Vagina (tissue), 2 donors: ENCODE measurements around the gene TRIM74.
"Not testable (repeated sequence)": the region's sequence is repeated elsewhere in the genome, so short reads cannot be mapped to it uniquely, and the experiment has no call there.

Experiments used
- POLR2A ChIP-seq, 2 donors: fragments of 450-650 bp; IDR thresholded peaks; one replicate each; pipeline ENCODE4 v1.6.1; 2017; ENCODE audit warnings: antibody characterized with exemption in 2 of 2, mild to moderate bottlenecking in 2 of 2, moderate library complexity in 2 of 2
- POLR2AphosphoS5 ChIP-seq, 2 donors: sonication (generic); formaldehyde crosslinking; IDR thresholded peaks; one replicate each; pipeline ENCODE4 v1.9.0; 2017; ENCODE audit warnings: antibody characterized with exemption in 2 of 2, mild to moderate bottlenecking in 2 of 2, low read depth in 1 of 2; ENCODE audit not compliant: insufficient read depth in 1 of 2
- TF ChIP-seq, protein P1 (sequence below), 3 experiments: fragments of 450-650 bp in 2 of 3; fragments of 200-600 bp in 1 of 3; sonication (generic) in 1 of 3; IDR thresholded peaks; one replicate each; pipeline ENCODE4 v1.5.1; 2017 to 2019; ENCODE audit warnings: antibody characterized with exemption in 3 of 3, mild to moderate bottlenecking in 2 of 3, moderate library complexity in 2 of 3

GRCh38 chr7:72950432-72950831 lies 18.8 kb downstream of the TRIM74 start:
- TF ChIP-seq, protein P1, sequence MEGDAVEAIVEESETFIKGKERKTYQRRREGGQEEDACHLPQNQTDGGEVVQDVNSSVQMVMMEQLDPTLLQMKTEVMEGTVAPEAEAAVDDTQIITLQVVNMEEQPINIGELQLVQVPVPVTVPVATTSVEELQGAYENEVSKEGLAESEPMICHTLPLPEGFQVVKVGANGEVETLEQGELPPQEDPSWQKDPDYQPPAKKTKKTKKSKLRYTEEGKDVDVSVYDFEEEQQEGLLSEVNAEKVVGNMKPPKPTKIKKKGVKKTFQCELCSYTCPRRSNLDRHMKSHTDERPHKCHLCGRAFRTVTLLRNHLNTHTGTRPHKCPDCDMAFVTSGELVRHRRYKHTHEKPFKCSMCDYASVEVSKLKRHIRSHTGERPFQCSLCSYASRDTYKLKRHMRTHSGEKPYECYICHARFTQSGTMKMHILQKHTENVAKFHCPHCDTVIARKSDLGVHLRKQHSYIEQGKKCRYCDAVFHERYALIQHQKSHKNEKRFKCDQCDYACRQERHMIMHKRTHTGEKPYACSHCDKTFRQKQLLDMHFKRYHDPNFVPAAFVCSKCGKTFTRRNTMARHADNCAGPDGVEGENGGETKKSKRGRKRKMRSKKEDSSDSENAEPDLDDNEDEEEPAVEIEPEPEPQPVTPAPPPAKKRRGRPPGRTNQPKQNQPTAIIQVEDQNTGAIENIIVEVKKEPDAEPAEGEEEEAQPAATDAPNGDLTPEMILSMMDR (IDR thresholded peaks at IDR 0.05) = not testable (repeated sequence)
- TF ChIP-seq POLR2AphosphoS5 (IDR thresholded peaks at IDR 0.05; ENCODE audit: insufficient read depth in 1 of 2, low read depth in 1 of 2); POLR2A (IDR thresholded peaks at IDR 0.05): not testable (repeated sequence)
